ENCODE data around the gene OR10H1.
"Not testable (repeated sequence)": the region's sequence is repeated elsewhere in the genome, so short reads cannot be mapped to it uniquely, and the experiment has no call there.

Gene OR10H1

GRCh38 chr19:15815306-15815705 is at the start of gene OR10H1:
OR10H1 (minus strand) TSS chr19:15815664; CDS start chr19:15808037, 7,627 bp downstream.
- no peak for FAIRE-seq

- FAIRE-seq, result no peak
Measured at GRCh38 chr19:15864824-15865223, 49.4 kb upstream of the OR10H1 start.

GRCh38 chr19:15863272-15863671 is 47.8 kb upstream of the OR10H1 start:
- FAIRE-seq, result peak; percentile 58

GRCh38 chr19:15862444-15862843 is 47.0 kb upstream of the OR10H1 start:
- FAIRE-seq, result no peak

GRCh38 chr19:15860522-15860921 is 45.1 kb upstream of the OR10H1 start:
- no peak for FAIRE-seq

GRCh38 chr19:15859187-15859586 is 43.7 kb upstream of the OR10H1 start:
- FAIRE-seq, result no peak

GRCh38 chr19:15850385-15850784 is 34.9 kb upstream of the OR10H1 start:
- no peak for FAIRE-seq

- no peak for FAIRE-seq
Measured at GRCh38 chr19:15846923-15847322, 31.5 kb upstream of the OR10H1 start.

- not testable (repeated sequence) for FAIRE-seq
Measured at GRCh38 chr19:15843894-15844222, 28.4 kb upstream of the OR10H1 start.

- FAIRE-seq, result no peak
Measured at GRCh38 chr19:15843203-15843893, 27.9 kb upstream of the OR10H1 start.

- FAIRE-seq, result no peak
Measured at GRCh38 chr19:15841875-15842569, 26.6 kb upstream of the OR10H1 start.

GRCh38 chr19:15840833-15841232 is 25.4 kb upstream of the OR10H1 start:
- no peak for FAIRE-seq

GRCh38 chr19:15839888-15840287 is 24.4 kb upstream of the OR10H1 start:
- not testable (repeated sequence) for FAIRE-seq

GRCh38 chr19:15838351-15838750 is 22.9 kb upstream of the OR10H1 start:
- FAIRE-seq, result no peak

GRCh38 chr19:15837221-15837731 is 21.8 kb upstream of the OR10H1 start:
- no peak for FAIRE-seq

GRCh38 chr19:15836330-15837220 is 21.1 kb upstream of the OR10H1 start:
- FAIRE-seq, result peak; percentile 96

- peak; percentile 68 for FAIRE-seq
Measured at GRCh38 chr19:15835565-15836329, 20.3 kb upstream of the OR10H1 start.

GRCh38 chr19:15834232-15834631 is 18.8 kb upstream of the OR10H1 start:
- not testable (repeated sequence) for FAIRE-seq

GRCh38 chr19:15831626-15832025 is 16.2 kb upstream of the OR10H1 start:
- no peak for FAIRE-seq

GRCh38 chr19:15829786-15830185 is 14.3 kb upstream of the OR10H1 start:
- FAIRE-seq, result no peak

- no peak for FAIRE-seq
Measured at GRCh38 chr19:15829306-15829698, 13.8 kb upstream of the OR10H1 start.

- not testable (repeated sequence) for FAIRE-seq
Measured at GRCh38 chr19:15828611-15829305, 13.3 kb upstream of the OR10H1 start.

Data from G401.6 (cell line).